Ovary (tissue), 3 donors: ENCODE data around the gene CRCP.

ENCODE experiments used
- EP300 ChIP-seq: sonication (generic); formaldehyde crosslinking; IDR thresholded peaks from one replicate; pipeline ENCODE4 v1.6.1; 2017; ENCODE audit warnings: antibody characterized with exemption
- POLR2A ChIP-seq: fragments of 450-650 bp; IDR thresholded peaks from one replicate; pipeline ENCODE4 v1.6.1; 2017; ENCODE audit warnings: antibody characterized with exemption, mild to moderate bottlenecking, moderate library complexity
- TF ChIP-seq, protein P1 (sequence below), 3 donors: fragments of 450-650 bp in 2 of 3; fragments of 200-600 bp in 1 of 3; IDR thresholded peaks; one replicate each; pipeline versions ENCODE4 v1.5.1 to v1.8.0; 2016 to 2022; ENCODE audit warnings: antibody characterized with exemption in 3 of 3, mild to moderate bottlenecking in 1 of 3
- donor health status: DM: no; HTN: no; CAD: no.

DNA sequence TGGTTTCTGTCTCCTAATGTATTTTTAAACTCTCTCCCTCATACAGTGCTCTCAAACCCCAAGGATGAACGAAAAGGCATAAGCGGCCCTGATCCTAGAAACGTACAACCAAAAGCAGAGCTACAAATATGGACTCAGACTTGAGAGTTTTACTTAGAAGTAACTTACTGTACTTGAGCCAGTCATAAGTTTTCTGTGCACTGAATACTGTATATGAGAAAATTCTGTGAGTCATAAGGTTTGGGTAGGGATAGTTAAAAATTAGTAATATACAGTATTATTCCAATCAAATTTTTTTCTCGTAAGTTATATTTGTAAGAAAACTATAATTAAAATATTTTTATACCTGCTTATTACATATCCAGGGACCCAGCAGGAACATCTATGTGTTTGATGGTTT, 44.9 kb upstream of the CRCP start:
- TF ChIP-seq, protein P1, sequence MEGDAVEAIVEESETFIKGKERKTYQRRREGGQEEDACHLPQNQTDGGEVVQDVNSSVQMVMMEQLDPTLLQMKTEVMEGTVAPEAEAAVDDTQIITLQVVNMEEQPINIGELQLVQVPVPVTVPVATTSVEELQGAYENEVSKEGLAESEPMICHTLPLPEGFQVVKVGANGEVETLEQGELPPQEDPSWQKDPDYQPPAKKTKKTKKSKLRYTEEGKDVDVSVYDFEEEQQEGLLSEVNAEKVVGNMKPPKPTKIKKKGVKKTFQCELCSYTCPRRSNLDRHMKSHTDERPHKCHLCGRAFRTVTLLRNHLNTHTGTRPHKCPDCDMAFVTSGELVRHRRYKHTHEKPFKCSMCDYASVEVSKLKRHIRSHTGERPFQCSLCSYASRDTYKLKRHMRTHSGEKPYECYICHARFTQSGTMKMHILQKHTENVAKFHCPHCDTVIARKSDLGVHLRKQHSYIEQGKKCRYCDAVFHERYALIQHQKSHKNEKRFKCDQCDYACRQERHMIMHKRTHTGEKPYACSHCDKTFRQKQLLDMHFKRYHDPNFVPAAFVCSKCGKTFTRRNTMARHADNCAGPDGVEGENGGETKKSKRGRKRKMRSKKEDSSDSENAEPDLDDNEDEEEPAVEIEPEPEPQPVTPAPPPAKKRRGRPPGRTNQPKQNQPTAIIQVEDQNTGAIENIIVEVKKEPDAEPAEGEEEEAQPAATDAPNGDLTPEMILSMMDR (IDR thresholded peaks at IDR 0.05), result no peak
- no peak for TF ChIP-seq POLR2A
- TF ChIP-seq EP300, result no peak
